GM18951 (cell line): ENCODE measurements around the gene MYO5A.

Experiments used
- POLR2A ChIP-seq: IDR thresholded peaks from 4 replicates; pipeline ENCODE4 v1.6.1; 2011; ENCODE audit warnings: mild to moderate bottlenecking; ENCODE audit not compliant: insufficient read length, insufficient read depth; ENCODE audit errors: extremely low read depth
- in situ Hi-C: fragments of 300-500 bp; cut with MboI; formaldehyde crosslinking; loops from one replicate; pipeline ENCODE4 v1.12.0; 2022; ENCODE audit warnings: low sequenced_read_pairs, mixed read lengths, inconsistent platforms; ENCODE audit not compliant: unreplicated experiment

Gene MYO5A

DNA sequence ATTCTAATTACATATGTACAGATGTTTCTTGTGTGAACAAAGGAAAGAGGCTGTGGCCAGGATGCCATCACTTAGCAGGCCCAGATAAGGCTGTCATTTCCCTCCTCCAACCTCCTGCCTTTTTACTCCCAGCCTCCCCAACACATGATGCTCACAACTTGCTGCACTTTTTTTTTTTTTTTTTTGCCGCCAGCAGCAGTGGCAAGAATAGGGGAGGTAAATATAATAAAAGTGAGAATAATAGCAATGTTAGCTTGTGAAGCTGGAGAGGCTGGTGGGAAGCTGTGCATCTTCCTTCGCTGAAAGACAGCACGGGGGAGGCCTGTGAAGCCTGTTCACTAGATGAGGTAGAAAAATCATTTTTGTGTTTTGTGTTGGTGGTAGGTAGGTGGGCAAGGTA is 190.6 kb downstream of the MYO5A start:
- TF ChIP-seq POLR2A: no peak
- in situ Hi-C loops: loop anchor here (10.0 kb wide), 1 partner anchor 127 kb away; no protein-coding TSS in a partner anchor

GRCh38 chr15:52337198-52337853 is 191.4 kb downstream of the MYO5A start:
- no peak for TF ChIP-seq POLR2A
- in situ Hi-C loops: loop anchor here (10.0 kb wide), 1 partner anchor 127 kb away; no protein-coding TSS in a partner anchor

GRCh38 chr15:52336529-52336928 is 192.2 kb downstream of the MYO5A start:
- in situ Hi-C loops: loop anchor here (10.0 kb wide), 1 partner anchor 128 kb away; no protein-coding TSS in a partner anchor
- no peak for TF ChIP-seq POLR2A

- in situ Hi-C loops: loop anchor here (10.0 kb wide), 1 partner anchor 130 kb away; no protein-coding TSS in a partner anchor
- TF ChIP-seq POLR2A: no peak
Observed at GRCh38 chr15:52334491-52335160, 194.1 kb downstream of the MYO5A start.

- peak; percentile 33 for TF ChIP-seq POLR2A
- in situ Hi-C loops: loop anchor here (10.0 kb wide), 1 partner anchor 133 kb away; no protein-coding TSS in a partner anchor
Observed at GRCh38 chr15:52331490-52332240, 197.0 kb downstream of the MYO5A start.

DNA sequence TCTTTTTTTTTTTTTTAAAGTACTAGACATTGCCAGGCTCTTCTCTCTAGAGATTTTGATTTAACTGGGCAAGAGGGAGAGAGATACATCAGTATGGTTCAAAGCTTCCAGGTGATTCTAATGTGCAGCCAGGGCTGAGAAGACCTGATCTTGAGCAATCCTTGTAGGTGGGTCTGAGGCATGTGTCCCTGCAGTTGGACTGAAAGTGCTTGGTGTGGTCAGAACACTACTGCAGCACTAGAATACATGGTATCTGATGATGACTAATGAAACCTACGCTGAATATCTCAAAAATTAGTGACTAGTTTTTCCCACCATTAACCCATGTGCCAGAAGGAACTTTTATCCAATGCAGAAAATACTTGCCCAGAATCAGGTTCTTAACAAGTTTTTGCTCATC is 198.7 kb downstream of the MYO5A start:
- in situ Hi-C loops: loop anchor here (10.0 kb wide), 1 partner anchor 135 kb away; no protein-coding TSS in a partner anchor
- TF ChIP-seq POLR2A: no peak

DNA sequence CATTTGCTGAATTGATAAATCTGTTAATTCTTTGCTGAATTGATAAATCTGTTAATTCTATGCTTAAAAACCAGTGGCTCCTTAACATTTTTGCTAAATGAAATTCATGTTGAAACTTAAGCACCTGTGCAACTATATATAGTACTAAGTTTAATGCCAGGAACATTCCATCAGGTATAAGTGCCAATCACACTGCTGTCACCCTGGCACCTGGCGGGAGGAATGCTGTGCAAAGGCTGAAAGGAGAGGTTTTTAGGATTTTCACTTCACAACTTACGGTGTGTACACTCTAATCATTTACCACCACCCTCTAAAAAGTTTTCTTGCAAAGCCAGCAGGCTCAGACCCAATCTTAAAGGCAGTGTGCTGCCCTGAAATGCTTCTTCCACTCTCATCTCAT is 199.5 kb downstream of the MYO5A start:
- TF ChIP-seq POLR2A: no peak
- in situ Hi-C loops: no loop called here

- in situ Hi-C loops: no loop called here
- TF ChIP-seq POLR2A: no peak
Observed at GRCh38 chr15:52328680-52329079, 200.0 kb downstream of the MYO5A start.

- no peak for TF ChIP-seq POLR2A
- in situ Hi-C loops: no loop called here
Observed at GRCh38 chr15:52326756-52327155, 201.9 kb downstream of the MYO5A start.

- TF ChIP-seq POLR2A: no peak
- in situ Hi-C loops: no loop called here
Observed at GRCh38 chr15:52324109-52324508, 204.6 kb downstream of the MYO5A start.

GRCh38 chr15:52318729-52319500 is 209.8 kb downstream of the MYO5A start:
- in situ Hi-C loops: no loop called here
- no peak for TF ChIP-seq POLR2A

DNA sequence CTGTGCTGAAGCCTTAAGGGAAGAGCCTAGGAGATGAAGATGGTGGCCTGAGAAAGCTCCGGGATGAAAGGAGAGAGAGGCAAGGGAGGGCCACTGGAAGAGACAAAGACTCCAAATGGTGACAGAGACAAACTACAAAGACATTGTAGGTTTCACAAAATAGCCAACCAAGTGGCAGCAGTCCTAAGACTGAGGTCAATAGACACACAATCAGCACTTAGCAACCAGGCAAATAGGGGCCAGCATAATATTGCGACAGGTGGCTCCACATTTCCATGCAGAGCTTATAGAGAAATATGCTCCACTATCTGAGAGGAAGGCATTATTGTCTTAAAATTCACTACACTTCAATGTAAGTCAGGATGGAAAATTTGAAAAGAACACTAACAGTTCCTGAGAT is 211.0 kb downstream of the MYO5A start:
- in situ Hi-C loops: no loop called here

GRCh38 chr15:52317022-52317421 is 211.7 kb downstream of the MYO5A start:
- TF ChIP-seq POLR2A: no peak
- in situ Hi-C loops: no loop called here

More for the DNA sequence above, 211.0 kb downstream of the MYO5A start:
- TF ChIP-seq POLR2A: no peak
